HG03469 (cell line): ENCODE measurements around the gene ASTN2.
"Not testable (repeated sequence)": the region's sequence is repeated elsewhere in the genome, so short reads cannot be mapped to it uniquely, and the experiment has no call there.

ENCODE experiments used
- ATAC-seq: cut with Tn5 transposase; IDR thresholded peaks from one replicate; pipeline ENCODE4 v1.9.1; 2021; ENCODE audit warnings: mild to moderate bottlenecking, moderate library complexity, moderate number of reproducible peaks; ENCODE audit not compliant: unreplicated experiment

The ASTN2 gene

GRCh38 chr9:116939161-116939560 is 475.7 kb downstream of the ASTN2 start:
- no peak for ATAC-seq

GRCh38 chr9:116937361-116937760 is 477.5 kb downstream of the ASTN2 start:
- ATAC-seq, result no peak

DNA sequence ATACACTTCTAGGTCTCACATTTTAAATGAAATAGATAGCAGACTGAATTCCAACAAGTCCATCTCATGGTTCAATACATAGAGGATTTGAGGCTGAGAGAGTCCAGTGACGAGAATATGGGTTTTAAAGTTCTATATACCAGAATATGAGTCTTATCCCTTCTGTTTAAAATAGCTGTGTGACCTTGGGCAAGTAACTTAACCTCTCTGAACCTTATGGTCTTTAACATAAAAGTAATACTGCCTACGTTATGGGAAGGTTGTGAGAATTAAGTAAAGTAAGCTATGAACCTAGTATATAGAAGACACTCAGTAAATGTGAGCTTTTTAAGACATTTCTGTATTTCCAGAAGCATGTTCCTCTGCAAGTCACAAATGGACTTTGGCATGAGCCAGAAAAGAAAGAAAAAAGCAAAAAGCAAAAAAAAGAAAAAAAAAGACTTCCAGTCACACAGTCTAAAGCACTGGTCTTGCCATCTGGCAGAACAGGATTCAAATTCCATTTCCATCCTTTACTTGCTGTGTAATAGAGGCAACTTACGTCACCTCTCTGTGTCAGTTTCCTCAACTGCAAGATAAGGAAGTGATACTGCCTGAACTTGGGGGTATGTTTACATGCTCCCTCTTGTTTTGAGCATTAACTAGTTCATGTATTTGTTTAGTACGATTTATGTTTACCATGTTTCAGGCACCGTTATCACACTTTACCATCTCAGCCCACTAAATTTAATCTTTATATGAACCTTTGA is 479.5 kb downstream of the ASTN2 start:
- peak; percentile 63 for ATAC-seq

GRCh38 chr9:116934131-116934530 is 480.7 kb downstream of the ASTN2 start:
- no peak for ATAC-seq

DNA sequence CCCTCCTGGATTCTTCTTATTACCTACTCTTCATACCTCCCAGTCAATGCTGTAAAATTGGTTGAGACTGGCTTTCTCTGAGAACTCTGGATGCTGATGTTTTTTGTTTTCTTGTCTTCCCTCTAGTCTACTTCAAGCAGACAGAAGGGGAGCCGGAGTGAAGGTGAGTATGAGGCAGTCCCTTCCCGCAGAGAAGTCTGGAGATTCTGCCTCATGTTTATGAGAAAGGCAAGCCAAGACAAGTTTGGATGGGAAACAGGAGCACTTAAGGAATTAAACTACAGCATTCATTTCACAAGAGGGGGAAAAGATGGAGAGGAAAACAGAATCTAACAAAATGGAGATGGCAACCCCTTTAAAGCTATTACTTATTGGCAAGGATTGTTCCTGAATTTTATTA is 481.6 kb downstream of the ASTN2 start:
- ATAC-seq, result no peak

- no peak for ATAC-seq
These were observed 485.2 kb downstream of the ASTN2 start for GRCh38 chr9:116929621-116930020.

- ATAC-seq, result no peak
These were observed 486.0 kb downstream of the ASTN2 start for GRCh38 chr9:116928884-116929283.

DNA sequence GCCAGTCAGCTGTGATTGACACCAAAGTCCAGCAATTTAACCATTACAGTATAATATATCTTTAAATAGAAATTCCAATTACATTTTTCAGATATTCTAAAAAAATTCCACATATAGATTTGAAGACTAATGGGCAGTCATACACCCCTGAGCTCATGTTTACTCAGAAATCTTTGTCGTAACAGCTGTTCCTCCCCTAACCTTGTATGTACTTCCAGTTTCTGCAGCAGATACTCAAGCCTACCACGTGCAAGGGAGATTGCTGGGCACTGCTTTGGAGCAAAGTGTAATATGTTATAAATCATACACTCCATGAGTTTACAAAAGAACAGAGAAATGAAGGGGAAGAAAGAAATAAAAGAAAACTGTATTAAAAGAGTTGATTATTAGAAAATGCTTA is 486.6 kb downstream of the ASTN2 start:
- ATAC-seq, result no peak

DNA sequence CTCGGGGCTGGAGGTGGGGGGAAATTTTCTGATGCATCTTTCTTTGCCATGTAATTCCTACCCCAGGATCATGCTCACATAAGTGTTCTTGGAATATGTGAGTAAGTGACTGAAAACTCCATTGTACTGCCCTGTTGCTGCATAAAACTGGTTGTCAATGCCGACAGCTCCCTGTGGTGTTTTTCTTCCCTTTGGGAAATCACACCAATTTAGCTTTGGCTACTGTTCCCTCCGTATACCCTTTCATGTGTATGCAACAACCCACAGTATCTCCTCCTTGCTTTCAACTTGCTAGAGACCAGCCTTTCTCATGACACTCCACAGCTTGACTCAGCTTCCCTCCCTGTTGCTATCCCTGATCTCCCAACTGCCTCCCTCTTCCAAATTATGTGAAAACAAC is 487.1 kb downstream of the ASTN2 start:
- ATAC-seq, result no peak

GRCh38 chr9:116925121-116925520 is 489.7 kb downstream of the ASTN2 start:
- no peak for ATAC-seq

- no peak for ATAC-seq
These were observed 490.3 kb downstream of the ASTN2 start for GRCh38 chr9:116924462-116925110.

- not testable (repeated sequence) for ATAC-seq
These were observed 496.9 kb downstream of the ASTN2 start for GRCh38 chr9:116917895-116918508.

- no peak for ATAC-seq
These were observed 501.3 kb downstream of the ASTN2 start for GRCh38 chr9:116913536-116913935.

GRCh38 chr9:116910201-116910600 is 504.7 kb downstream of the ASTN2 start:
- no peak for ATAC-seq

DNA sequence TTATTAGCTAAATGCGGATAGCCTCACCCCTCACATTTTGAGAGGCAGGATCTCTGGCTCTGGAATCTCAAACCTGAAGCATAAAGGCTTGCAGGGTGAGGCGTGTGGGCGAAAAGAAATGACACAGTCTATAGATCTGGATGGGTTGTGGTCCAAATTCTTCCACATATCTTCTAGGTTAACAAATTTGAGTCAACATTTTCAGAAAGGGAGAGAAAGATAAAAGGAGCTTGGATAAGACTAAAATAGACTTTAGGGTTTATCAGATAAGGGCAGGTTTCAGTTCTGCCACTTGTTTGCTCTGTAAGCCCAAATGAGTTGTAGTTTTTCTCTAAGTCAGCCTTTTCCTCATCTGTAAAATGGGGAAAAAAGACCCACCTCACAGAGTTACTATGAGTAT is 506.9 kb downstream of the ASTN2 start:
- no peak for ATAC-seq

DNA sequence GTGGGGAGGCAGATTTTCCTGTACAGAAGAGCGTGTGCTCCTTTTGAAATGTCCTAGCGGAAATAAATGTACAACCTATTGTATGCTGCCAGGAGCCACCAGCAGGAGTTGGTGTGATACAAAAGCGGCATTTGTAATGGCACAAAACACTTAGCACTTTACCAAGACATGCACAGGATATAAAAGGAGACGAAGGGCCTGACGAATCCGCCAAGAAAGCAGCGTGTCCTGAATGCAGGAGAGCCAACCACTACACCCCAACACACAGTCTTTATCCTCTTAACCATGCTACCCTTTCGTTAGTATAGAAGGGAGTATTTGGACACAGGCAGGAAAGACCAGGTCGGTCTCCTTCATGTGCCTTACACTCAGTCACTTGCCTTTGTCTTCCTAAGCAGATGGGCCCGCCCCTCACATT is 509.7 kb downstream of the ASTN2 start:
- ATAC-seq, result no peak

DNA sequence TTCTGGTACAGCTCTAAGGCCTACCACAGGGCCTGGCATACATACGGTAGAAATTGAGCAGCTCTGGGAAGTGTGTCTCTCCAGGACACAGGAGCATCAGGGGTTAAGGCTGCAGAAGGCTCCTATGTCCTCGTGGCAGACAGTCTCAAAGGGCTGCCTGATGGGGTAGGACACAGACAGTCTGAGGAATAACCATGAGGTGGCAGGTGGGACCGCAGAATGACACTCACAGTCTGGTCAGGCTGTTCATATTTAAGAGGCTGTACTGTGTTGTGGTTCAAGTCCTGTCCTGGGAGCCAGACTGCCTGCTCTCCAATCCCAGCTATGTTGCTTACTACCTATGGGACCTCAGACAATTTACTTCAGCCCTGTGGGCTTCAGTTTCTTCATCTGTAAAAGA is 510.7 kb downstream of the ASTN2 start:
- no peak for ATAC-seq

- ATAC-seq, result no peak
These were observed 513.6 kb downstream of the ASTN2 start for GRCh38 chr9:116901260-116901659.

GRCh38 chr9:116900543-116900942 is 514.3 kb downstream of the ASTN2 start:
- ATAC-seq, result no peak

DNA sequence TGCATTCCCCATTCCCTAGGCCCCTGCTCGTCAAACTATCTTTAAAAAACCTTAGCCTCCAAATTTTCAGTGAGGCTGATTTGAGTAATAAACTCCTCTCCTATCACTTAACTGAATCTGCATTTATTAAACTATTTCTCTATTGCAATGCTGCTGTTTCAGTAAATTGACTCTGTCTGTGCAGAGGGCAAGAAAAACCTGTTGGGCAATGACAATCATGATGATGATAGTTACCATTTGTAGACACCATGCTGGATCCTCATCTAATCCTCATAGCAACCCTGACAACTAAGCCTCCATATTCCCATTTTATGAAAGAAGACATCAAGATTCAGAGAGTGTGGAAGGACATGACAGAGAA is 514.9 kb downstream of the ASTN2 start:
- no peak for ATAC-seq

- ATAC-seq, result no peak
These were observed 515.4 kb downstream of the ASTN2 start for GRCh38 chr9:116899337-116900006.

DNA sequence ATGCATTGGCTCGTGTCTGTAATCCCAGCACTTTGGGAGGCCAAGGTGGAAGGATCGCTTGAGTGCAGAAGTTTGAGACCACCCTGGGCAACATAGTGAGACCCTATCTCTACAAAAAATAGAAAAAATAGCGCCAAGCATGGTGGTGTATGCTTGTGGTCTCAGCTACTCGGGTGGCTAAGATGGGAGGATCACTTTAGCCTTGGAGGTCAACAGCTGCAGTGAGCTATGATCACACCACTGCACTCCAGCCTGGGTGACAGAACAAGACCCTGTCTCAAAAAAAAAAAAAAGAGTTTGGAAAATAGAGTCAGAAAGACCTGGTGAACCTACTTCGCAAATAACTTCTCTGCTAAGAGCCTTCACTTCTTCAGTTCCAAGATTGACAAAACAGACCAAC is 516.7 kb downstream of the ASTN2 start:
- ATAC-seq, result not testable (repeated sequence)
